Measurements from ENCODE around the gene CACNB4.
"Not testable (repeated sequence)": the region's sequence is repeated elsewhere in the genome, so short reads cannot be mapped to it uniquely, and the experiment has no call there.

Gene CACNB4

DNA sequence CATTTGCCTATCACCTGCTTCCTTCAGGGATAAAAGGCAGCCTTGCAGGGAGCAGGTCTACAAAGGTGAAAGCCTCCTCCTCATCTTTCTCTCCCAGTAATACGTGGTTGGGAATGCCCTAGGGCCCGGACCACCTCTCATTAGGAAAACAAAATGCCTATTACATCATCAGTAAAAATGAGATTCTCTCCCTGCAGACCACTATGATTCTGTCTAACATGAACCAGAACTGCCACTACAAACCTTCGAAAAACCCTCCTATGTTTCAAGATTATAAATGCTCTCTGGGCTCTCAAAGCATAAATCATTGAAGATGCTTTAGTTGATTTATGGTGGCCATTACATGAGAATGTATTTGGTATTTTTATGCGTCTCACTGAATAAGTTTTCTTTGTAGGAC lies 162.2 kb downstream of the CACNB4 start:
- DNase-seq, result no peak

DNA sequence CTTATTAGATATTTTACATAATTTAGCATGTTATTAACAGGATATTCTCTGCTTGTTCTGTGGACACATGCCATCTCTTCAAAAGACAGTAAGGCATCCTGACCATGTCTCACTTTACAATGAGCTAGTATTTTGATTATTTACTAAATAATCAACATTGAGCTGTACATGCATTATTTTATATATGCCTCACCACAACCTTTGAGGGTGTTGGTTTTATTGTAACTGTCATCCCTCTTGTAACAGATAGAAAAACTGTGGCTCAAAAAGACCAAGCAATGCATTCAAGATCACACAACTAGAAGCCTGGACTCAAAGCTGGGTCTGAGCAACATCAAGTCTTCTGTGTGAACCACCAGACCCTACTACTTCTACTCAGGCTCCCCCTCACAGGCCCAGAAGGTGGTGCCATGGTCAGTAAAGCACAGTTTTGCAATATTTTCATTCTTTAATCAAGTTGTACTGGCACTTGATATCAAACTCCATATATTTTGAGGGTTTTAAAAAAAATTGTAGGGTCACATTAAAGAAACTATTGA lies 165.5 kb downstream of the CACNB4 start:
- DNase-seq, result no peak

DNA sequence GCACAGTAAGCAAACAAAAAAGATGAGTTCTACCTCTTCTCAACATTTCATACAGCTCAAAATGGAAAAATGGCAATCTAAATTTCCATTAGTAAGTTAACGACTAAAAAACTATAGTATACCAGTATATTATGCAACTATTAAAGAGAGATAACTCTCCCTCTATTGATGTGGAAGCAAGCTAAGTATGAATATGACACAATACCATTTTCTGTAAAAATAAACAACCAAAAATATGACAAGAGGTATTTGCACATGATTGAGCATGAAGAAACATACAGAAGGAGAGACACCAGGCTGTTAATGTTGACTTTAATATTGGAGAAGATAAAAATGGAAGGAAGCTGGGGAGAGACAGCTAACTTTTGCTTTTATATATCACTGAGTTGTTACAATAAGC lies 167.1 kb downstream of the CACNB4 start:
- no peak for DNase-seq

DNA sequence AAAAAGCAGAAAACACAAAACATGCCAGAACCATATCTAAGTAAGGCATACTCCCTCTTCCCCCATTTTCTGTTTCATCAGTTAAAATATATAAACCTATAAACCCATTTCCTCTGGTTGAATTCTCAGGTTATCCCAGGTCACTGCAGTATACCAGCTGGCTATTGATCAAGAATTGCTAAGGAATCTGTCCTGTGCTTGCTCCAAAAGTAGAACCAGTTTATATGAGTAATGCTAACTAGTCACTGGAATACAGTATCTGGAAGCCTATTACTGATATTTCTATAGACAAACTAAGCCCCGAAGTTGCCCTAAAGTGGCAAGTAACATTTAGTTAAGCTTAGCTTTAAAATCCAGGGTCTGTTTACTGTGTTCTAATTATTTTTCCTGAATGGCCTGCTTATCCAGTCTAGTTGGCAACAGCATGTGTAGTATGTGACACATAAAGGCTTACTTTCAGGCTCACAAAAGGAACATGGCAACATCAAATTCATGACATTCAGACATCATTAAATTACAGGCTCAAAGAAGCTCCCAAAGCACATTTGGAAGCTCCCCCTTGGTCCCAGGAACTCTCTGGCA lies 167.7 kb downstream of the CACNB4 start:
- no peak for DNase-seq

DNA sequence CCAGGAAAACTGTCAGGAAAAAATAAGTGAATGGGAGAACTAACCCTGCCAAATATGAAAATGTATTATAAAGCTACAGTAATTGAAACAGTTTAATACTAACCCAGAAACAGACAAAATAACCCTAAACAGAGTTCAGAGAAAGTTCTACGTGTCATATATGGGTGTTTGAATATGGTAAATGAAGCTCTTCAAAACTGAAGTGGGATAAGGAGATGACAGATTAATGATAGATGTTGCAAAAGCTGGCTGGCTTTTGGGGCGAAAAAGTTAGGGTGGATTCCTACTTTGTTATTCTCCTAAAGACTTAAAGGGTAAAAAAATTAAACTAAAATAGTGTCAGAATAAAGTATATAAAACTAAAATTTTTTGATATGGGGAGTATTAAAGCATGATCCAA lies 168.8 kb downstream of the CACNB4 start:
- DNase-seq, result no peak

DNA sequence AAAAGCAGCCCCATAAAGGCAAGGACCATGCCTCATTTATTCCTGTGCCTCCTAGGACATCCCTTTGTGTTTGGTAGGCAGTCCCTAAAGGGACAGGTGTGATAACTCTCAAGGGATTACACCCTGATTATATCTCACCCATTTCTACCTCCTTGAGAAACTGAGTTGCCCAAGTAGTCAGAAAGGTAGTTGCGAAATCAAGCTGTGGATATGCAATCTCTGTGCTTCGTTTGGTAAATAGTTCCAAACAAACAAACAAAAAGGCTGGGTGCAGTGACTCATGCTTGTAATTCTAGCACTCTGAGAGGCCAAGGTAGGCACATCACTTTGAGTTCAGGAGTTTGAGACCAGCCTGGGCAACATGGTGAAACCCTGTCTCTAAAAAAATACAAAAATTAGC lies 170.5 kb downstream of the CACNB4 start:
- DNase-seq, result no peak

DNA sequence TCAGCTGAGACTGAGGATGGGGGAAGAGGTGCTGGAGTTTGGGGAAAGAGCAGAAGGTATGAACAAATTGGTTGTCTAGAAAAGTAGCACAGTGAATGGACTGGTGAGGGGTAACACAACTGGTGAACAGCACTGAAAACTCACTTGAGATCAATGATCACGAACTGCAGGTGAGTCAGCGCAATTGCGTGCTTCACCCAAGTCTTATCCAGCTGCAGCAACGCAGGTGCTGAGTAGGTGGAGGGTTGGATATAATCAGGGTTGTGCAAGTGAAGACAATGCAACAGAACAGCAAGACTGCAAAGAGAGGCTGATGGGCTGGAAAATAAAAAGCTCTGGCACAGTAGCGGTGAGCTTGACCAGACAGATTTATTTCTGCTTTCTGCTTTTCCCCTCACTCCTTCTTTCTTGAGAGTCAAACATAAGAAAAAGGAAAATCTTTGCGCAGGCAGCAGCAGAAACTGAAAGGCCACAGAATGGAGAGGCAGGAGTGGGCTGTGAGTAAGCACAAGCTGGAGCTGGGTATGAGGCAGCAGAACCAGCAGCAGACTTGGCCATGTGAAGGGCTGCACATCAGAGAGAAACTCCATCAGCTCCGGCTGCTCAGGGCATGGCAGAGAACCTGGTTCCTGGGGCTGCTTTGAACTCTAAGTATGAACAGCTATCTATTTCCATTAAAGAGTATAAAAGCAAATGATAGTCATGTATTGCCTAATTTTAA lies 171.2 kb downstream of the CACNB4 start:
- no peak for DNase-seq

DNA sequence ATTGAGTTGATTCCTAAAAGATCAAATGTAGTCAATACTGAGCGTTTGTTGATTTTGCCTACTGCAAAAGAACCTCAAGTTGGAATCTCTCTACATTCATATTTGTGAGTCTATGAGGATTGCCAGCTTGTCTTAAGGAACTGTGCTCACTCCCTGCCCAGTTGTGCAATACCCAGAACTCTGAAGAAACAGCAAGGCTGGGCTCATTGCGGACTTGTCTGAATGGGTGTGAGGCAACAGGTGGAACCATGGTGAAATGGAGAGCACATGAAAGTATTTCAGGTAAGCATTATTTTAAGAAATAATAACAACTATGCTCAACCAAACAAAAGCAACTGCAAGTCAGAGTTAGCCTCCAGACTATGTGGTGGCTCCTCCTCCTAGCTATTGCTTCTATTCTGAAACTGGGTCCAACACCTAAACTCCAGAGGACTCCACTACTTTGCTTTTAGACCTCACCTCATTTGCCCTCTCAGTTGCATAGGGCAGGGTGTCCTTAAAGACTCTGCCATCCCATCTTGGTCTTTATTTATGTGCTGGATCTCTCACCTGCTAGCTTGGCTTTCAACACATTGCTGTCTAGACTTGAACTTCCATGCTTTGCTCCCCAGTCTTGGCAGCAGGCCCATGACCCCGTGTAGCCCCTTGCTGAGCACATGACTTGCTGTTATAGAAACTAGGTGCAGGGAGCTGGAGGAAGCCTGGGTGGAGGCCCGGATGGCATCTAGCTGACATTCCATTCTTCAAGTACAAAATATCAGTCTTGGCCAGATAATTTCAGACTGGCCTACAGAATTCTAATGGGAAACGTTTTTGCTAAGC lies 175.8 kb downstream of the CACNB4 start:
- no peak for DNase-seq

DNA sequence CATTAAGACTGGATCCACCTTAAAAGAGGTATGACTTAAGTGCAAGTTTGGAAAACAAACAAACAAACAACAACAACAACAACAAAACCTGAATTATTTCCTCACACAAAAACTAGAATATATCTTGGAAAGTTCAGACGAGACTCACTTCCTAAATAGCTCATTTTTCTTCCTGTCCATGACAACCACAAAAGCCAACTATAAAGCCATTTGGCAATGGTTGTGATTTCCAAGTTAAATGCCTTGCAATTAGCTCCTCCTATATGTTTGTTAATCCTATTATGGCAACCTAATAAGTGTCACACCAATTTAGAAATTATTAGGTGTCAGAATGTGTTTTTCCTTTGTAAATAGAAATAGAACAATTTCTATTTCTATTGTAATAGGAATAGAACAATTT lies 179.1 kb downstream of the CACNB4 start:
- no peak for DNase-seq

DNA sequence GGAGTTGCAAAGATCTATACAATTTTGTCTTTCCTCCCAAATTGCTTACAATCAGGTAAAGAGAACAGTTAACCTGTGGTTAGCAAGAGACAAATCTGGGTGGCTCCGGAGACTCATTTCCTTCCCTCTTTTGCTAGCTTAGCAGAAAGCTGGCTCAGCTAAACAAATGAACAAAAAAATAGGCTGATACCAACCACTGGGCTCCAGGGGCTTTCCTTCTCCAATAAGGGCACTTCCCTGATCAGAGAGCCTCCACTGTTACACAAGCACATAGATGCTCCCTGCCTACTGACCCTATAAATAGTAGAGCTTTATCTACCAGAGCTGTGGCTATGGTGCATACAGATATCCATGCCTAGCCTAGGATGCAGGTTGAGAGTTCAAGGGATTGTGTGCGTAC lies 180.5 kb downstream of the CACNB4 start:
- DNase-seq, result no peak

DNA sequence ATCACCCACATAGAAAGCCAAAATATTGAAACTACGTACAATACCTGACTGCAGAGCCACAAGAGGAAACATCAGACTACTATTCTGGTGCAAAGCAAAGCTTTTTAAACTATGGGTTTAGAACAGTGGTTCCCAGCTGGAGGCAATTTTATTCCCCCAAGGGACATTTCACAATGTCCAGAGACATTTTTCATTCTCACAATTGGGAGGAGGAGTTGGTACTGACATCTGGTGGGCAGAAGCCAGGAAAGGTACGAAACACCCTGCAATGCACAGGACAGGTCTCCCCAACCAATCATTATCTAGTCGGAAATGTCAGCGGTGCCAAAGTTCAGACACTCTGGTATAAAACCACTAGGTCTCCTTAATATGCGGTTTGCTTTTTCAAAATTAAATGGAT lies 182.2 kb downstream of the CACNB4 start:
- DNase-seq, result no peak

DNA sequence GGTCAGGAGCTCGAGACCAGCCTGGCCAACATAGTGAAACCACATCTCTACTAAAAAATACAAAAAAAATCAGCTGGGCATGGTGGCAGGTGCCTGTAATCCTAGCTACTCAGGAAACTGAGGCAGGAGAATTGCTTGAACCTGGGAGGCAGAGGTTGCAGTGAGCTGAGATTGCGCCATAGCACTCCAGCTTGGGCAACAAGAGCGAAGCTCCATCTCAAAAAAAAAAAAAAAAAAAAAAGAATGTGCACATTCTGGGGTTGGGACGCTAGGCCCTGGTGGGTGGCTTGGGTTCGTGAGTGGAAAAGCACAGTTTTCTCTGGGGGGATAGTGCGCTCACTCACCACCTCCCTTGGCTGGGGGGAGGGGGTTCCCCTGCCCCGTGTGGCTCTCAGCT lies 183.2 kb downstream of the CACNB4 start:
- not testable (repeated sequence) for DNase-seq

DNA sequence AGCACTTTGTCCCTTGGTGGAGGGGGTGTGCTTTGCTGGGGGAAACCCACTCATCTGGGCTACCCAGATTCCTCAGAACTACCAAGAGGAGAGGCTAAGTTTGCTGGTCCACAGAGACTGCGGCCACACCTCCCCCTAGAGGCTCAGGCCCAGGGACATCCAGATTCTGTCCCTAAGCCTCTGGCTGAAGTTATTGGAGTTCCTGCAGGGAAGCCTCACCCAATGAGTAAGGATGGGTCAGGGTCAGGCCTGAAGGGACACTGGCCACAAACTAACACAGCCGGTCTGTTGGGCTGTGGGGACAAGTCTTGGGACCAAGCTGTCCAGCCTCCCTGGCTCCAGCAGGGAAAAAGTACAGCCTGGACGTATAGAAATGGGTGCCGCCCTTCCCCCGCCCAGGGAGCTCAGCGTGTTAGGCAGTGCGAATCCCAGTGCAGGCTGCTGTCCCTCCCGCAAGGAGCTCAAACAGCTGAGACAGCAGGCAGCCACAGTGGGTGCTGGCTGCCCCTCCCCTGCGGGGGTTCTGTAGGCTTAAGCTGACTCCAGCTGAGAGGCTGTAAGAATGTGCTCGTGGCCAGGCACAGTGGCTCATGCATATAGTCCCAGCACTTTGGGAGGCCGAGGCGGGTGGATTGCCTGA lies 183.7 kb downstream of the CACNB4 start:
- DNase-seq, result no peak

DNA sequence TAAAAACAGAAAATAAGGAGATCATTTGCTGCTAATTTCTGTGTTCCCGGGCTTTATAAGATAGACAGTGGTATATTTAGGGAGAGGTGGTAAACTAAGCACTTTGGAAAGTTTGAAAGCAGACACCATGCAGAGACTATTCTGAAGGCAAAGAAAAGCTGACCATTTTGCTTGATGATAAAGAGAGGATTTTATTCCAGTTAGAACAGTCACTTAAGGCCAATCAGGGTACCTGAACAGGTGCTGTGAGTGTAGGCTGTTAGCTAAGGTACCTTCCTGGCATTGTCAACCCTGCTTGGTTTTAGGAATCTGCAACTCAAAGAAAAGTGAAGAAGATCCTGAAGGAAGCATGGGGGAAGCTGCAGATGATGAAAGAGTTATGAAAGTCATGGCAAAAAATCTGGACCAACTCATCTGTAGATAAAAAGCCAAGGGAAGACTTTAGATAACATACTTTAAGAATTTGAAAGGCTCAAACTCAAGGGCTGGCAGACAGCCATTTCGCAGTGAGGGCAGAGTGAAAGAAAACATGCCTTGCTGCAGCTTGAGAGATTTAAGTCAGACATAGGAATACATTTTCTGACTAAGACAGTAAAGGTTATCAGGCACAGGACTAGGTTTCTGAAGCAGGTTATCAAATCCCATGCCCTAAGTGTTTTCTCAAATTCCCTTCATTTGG lies 190.5 kb downstream of the CACNB4 start:
- DNase-seq, result no peak

DNA sequence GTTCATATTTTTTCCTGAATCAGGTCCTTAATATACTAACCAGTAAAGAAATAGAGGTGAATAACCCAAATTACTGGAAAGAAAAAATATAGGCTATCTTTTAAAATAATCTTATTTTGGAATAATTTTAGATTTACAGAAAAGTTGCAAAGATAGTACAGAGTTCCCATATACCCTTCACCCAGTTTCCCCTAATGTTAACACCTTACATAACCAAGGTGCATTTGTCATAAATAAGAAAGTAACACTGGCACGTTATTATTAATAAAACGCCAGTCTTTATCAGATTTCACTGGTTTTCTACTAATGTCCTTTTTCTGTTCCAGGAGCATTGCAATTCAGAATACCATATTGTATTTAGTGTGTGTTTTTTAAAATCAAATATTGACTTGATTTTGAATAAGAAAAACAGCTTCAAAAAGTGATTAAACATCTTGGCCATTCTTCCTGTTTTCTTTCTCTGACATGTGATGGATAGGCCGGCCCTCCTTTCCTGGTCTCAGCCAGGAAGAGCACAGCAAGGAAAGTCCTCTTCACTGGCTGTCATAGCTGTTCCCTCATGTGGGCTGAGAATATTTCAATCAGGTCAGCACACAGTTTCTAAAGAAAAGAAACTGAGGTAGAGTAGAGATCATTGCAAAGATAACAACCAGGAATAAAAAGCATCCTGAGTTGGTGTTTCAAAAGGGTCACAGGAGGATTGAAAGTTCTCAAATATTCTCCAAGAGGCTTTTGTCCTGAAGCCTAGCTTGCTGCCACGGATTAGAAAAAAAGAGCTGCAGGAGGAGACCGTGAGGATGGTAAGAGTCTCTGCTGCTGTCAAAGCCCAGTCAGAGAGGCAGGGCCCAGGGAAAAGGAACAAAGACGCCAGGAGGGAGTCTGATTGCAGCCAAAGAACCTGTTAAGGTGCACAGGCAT lies 191.3 kb downstream of the CACNB4 start:
- no peak for DNase-seq

DNA sequence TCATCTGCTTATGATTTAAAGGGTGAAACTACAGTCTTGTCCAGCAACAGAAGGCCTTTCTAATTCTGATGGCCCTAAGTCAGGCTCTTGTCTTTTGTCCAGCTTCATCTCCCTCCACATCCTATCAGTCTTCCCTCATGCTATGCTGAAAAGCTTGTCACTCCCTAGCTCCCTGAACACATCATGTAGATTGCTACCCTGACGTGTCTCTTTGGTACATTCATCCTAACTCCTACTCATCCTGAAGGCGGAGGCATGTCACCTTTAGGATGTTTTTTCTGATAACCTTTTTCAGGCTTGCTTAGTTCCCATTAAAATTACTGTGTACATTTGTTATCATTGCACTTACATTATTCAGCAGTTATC lies 192.2 kb downstream of the CACNB4 start:
- no peak for DNase-seq

DNA sequence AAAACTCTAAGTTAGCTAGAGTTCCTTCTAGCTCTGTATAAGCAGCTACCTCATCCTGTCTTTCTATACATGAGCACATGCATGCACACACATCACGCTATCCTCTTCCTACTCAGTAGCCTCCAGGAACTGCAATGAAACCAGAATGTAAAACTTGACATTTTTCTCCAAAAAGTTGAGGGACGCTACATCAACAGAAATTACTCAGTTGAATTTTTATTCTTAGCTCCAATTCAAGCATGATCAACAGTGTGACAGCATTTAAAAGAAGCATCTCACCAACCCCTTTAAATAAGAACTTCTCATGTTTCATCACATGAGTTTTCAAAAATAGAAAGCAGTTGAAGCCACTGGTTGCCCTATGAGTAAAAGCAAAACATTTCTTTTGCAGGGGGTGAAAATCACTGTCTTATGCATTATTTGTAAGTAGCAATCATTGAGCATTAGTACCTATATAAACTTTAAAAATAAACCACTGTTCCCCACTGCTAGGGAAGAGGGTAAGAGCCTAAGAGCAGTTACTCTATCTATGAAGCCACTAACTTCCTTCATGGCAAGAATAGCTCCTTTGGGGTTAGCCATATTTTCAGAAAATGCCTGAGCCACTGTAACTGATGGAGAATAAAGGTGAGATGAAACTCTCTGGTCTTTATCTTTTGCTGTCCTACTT lies 192.7 kb downstream of the CACNB4 start:
- no peak for DNase-seq

DNA sequence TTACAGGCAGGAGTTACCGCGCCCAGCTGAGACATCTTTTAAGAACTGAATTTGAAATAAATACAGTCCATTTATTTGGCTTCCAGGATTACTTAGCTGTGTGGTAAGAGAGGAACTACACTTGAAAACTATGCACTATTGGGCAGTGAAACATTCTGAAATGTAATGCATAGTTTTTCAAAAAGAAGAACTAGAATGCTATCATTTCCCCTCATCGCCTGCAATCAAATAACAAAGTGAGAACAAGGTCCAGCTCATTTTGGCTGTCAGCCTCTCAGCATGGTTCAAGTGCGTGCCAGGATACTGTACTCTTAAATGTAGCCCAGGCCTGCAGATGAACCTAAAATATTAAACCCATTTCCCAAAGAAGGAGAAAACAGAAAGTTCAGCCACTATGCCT lies 194.0 kb downstream of the CACNB4 start:
- DNase-seq, result no peak

DNA sequence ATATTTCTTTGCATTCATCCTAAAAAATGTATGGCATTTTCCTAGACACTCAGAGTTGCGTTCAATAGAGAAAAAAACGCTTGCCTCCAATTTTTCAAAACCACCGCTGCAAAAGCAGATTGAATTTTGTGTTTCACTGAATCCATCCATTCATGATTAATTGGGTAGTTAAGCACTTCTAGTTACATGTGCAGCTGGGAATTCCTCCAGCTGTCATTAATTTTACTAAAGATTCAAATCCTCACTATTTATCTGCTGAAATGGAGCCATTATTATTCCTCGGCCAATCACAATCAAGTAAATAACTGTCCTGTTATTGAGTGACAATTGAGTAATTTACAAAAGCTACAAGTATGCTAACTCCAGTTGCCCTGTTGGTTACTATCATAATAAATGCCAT lies 194.8 kb downstream of the CACNB4 start:
- no peak for DNase-seq

DNA sequence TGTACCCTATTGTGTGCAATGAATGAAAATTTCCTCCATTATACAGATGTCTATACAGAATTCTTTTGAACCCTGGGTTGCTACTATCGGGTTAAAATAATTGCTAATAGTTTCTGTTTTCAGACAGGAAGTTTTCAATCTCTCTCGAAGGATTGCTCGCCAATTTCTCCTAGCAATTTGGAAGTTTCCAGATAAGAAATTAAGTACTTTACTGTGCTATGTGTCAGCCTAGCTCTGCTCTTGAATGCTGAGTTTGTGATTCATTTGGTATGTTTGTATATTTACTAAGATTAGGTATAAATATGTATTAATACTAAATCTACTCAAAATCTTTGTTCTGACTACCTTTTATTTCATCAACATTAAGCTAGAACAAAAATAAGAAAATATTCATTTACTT lies 196.0 kb downstream of the CACNB4 start:
- no peak for DNase-seq

DNA sequence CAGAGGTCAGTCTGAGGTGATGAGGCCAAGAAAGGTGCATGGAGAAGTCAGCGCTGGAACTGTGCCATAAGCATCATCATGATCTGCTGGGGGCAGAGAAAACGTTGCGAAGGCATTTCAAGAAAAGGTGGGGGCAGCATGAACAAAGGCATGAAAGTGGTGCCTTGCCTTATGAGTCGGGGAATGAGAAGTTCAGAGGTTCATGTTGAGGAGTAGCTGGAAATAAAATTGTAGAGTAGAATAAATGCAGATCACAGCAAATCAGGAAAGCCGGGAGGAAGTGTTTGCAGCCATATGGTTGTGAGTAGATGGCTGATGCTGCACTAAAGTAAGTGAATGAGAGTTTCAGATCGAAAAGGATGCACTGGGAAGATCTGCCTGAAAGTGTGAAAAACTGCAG lies 198.5 kb downstream of the CACNB4 start:
- DNase-seq, result no peak

Measured in NCI-H1092 treated with DMSO at 0.1 percent for 48 hours (cell line).